Keratinocyte (primary cell): ENCODE data around the gene IL15. TPM values are rescaled to one million over a fixed set of nuclear protein-coding genes. Genes with fewer than 3 reads are reported as not detected.

Experiments used
- DNase-seq: peaks from one replicate; pipeline ENCODE4 v3.0.0-alpha.2; 2011; ENCODE audit warnings: low read depth, missing footprints, low spot score
- FAIRE-seq: peaks from 2 replicates; lab custom pipeline; 2011; peaks lifted over from hg19 to GRCh38; lab: Jason Lieb, UNC
- H2AFZ ChIP-seq: 2 replicates; pipeline ENCODE4 v1.6.0; 2012; ENCODE audit warnings: low read length, control low read depth, inconsistent platforms; ENCODE audit not compliant: control insufficient read depth
- H3K27ac ChIP-seq: 2 replicates; pipeline ENCODE4 v1.5.1; 2011; ENCODE audit warnings: low read length; ENCODE audit not compliant: control insufficient read depth, insufficient read depth
- H3K27me3 ChIP-seq: 3 replicates; pipeline ENCODE4 v1.6.0; 2011; ENCODE audit warnings: low read length; ENCODE audit not compliant: control insufficient read depth, insufficient read depth; ENCODE audit errors: extremely low read depth
- H3K36me3 ChIP-seq, 2 experiments: 2 replicates in 1 of 2; 3 replicates in 1 of 2; pipeline ENCODE4 v1.5.1; 2011; ENCODE audit warnings: low read length in 2 of 2, mild to moderate bottlenecking in 1 of 2; ENCODE audit not compliant: control insufficient read depth in 2 of 2, insufficient read depth in 2 of 2; ENCODE audit errors: extremely low read depth in 1 of 2
- H3K4me1 ChIP-seq: 3 replicates; pipeline ENCODE4 v1.5.1; 2011; ENCODE audit warnings: low read length; ENCODE audit not compliant: control insufficient read depth, insufficient read depth; ENCODE audit errors: extremely low read depth
- H3K4me2 ChIP-seq: 3 replicates; pipeline ENCODE4 v1.6.0; 2011; ENCODE audit warnings: low read depth, low read length; ENCODE audit not compliant: control insufficient read depth, insufficient read depth; ENCODE audit errors: extremely low read depth
- H3K4me3 ChIP-seq, 3 experiments: fragments of 200-600 bp in 1 of 3; sonication (generic) in 1 of 3; 2 replicates in 2 of 3; 3 replicates in 1 of 3; pipeline ENCODE4 v1.5.1; 2011 to 2016; ENCODE audit warnings: low read length in 3 of 3, mild to moderate bottlenecking in 3 of 3, control low read depth in 2 of 3, inconsistent platforms in 1 of 3, low read depth in 1 of 3, mixed read lengths in 1 of 3, mixed run types in 1 of 3, moderate library complexity in 1 of 3; ENCODE audit not compliant: control insufficient read depth in 2 of 3, insufficient read depth in 2 of 3; ENCODE audit errors: extremely low read depth in 1 of 3
- H3K79me2 ChIP-seq: 2 replicates; pipeline ENCODE4 v1.6.0; 2012; ENCODE audit warnings: low read length; ENCODE audit not compliant: control insufficient read depth, insufficient read depth
- H3K9ac ChIP-seq: 3 replicates; pipeline ENCODE4 v1.6.0; 2011; ENCODE audit warnings: low read length; ENCODE audit not compliant: control insufficient read depth, insufficient read depth; ENCODE audit errors: extremely low read depth
- H3K9me1 ChIP-seq: 3 replicates; pipeline ENCODE4 v1.6.0; 2011; ENCODE audit warnings: low read length; ENCODE audit not compliant: control insufficient read depth, insufficient read depth; ENCODE audit errors: extremely low read depth
- H3K9me3 ChIP-seq: 2 replicates; pipeline ENCODE4 v1.5.1; 2012; ENCODE audit warnings: low read depth, low read length; ENCODE audit not compliant: control insufficient read depth
- H4K20me1 ChIP-seq: 3 replicates; pipeline ENCODE4 v1.6.0; 2011; ENCODE audit warnings: low read length; ENCODE audit not compliant: control insufficient read depth, insufficient read depth; ENCODE audit errors: extremely low read depth
- EZH2 ChIP-seq: IDR thresholded peaks from one replicate; pipeline ENCODE4 v1.6.1; 2012; ENCODE audit warnings: inconsistent platforms, mild to moderate bottlenecking, low read length, moderate library complexity
- dilution Hi-C: fragments of 300-500 bp; cut with MboI; formaldehyde crosslinking; loops from one replicate; pipeline ENCODE4 v1.7.0; 2020; ENCODE audit warnings: low sequenced_read_pairs; ENCODE audit not compliant: extremely low pct_ligation_motif_present
- polyA plus RNA-seq, 5 experiments: library from polyadenylated mRNA; depleted of rRNA in 3 of 5; stranded (reverse) in 3 of 5; stranded (forward) in 1 of 5; unstranded in 1 of 5; fragments of >200 nt; gene quantifications; 1 replicate in 1 of 5; 2 replicates in 3 of 5; 3 replicates in 1 of 5; pipeline versions ENCODE4 v1.2.1 to v1.2.3, GENCODE V29; 2011 to 2012; ENCODE audit warnings: missing spikeins in 2 of 5, low read depth in 1 of 5, low replicate concordance in 1 of 5
- TF ChIP-seq, protein P1 (sequence below), 3 experiments: IDR thresholded peaks in 1 of 3; conservative IDR thresholded peaks in 1 of 3; optimal IDR thresholded peaks in 1 of 3; 2 replicates in 2 of 3; 3 replicates in 1 of 3; pipeline versions ENCODE3 to v1.5.1; 2011; ENCODE audit warnings: low read length in 3 of 3, mild to moderate bottlenecking in 3 of 3, moderate library complexity in 2 of 3, control low read depth in 1 of 3, inconsistent platforms in 1 of 3; ENCODE audit not compliant: insufficient read depth in 2 of 3; ENCODE audit errors: extremely low read depth in 1 of 3

IL15 gene
- polyA plus RNA-seq, 1 donor (not counting 4 experiments of a cell fraction or from before 2014, with no cell fraction given) = 1.4 TPM

DNA sequence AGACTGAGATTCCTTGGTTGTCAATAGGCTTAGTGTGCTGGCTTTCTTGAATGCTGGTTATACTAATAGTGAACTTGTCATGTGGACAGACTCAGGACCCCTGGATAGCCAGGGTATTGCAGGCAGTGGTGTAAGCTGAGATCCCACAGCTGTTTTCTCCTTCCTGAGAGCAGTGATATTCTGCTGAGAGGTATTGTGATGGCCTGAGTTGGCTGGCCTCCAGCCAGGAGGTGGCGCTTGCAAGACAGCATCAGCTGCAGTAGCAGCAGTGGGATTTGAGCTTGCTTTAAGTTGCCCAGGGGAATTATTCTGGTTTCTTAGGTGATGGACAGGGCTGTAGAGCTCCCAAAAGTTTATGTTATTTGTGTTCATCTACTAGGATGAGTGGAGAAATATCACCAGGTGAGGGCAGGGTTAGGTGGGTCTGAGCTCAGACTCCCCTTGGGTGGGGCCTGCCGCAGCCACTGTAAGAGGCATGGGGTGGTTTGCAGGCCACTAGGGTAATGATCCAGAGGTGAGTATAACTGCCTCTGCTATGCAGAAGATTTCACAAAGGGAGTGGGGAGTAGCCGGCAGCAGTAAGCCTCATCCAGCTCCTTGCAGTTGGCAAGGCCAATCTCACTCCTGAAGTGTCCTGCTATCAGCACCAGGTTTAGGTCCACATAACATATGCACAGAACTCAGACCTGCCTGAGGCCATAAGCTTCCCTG, 66.2 kb downstream of the IL15 start:
- dilution Hi-C loops = no loop called here
- Histone ChIP-seq H3K27ac (no peak overlapping the region), H3K9me3 (no peaks in the 10 kb centered on the region), H3K4me1 (no peaks in the 10 kb centered on the region), H3K79me2 (no peaks in the 10 kb centered on the region), H3K9me1 (no peaks in the 10 kb centered on the region), H4K20me1 (no peaks in the 10 kb centered on the region), H3K36me3 (no peaks in the 10 kb centered on the region), H3K27me3 (no peaks in the 10 kb centered on the region), H3K9ac (no peak overlapping the region), H2AFZ (no peak overlapping the region), H3K4me2 (no peak overlapping the region), H3K4me3 (no peak overlapping the region)
- DNase-seq (no peak), FAIRE-seq (no peak)
- TF ChIP-seq EZH2 = no peak
- TF ChIP-seq, protein P1, sequence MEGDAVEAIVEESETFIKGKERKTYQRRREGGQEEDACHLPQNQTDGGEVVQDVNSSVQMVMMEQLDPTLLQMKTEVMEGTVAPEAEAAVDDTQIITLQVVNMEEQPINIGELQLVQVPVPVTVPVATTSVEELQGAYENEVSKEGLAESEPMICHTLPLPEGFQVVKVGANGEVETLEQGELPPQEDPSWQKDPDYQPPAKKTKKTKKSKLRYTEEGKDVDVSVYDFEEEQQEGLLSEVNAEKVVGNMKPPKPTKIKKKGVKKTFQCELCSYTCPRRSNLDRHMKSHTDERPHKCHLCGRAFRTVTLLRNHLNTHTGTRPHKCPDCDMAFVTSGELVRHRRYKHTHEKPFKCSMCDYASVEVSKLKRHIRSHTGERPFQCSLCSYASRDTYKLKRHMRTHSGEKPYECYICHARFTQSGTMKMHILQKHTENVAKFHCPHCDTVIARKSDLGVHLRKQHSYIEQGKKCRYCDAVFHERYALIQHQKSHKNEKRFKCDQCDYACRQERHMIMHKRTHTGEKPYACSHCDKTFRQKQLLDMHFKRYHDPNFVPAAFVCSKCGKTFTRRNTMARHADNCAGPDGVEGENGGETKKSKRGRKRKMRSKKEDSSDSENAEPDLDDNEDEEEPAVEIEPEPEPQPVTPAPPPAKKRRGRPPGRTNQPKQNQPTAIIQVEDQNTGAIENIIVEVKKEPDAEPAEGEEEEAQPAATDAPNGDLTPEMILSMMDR (optimal IDR thresholded peaks at IDR 0.05 in 1 of 3, IDR thresholded peaks at IDR 0.05 in 1 of 3, conservative IDR thresholded peaks at IDR 0.05 in 1 of 3; ENCODE audit: extremely low read depth in 1 of 3, insufficient read depth in 2 of 3, low read length in 3 of 3) = peak in 2 of 3 experiments; percentile 4 to 33

DNA sequence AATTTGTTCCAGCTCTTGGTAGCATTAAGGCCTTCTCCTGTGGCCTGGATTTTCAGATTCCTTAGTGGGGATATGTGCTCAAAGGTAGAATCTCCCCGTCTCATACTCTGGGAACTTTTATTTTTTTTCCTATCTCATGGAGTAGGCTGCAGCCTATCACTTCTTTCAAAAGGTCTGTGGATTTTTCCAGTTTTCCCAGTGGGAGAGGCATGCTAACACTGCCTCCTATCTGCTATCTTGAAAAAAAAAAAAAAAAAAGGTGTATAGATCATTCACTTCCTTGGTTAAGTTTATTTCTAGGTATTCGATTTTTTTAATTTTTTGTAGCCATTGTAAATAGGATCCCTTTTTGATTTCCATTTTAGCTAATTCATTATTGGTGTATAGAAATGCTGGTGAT, 67.1 kb downstream of the IL15 start:
- no peaks in the 10 kb centered on the region for H3K9me3 ChIP-seq
- no peaks in the 10 kb centered on the region for H3K9me1 ChIP-seq
- no peak for DNase-seq
- no peak overlapping the region for H3K4me2 ChIP-seq
- dilution Hi-C loops = no loop called here
- H3K4me3 ChIP-seq = no peak overlapping the region
- H3K79me2 ChIP-seq = no peaks in the 10 kb centered on the region
- no peak for TF ChIP-seq EZH2
- TF ChIP-seq, protein P1 (optimal IDR thresholded peaks at IDR 0.05 in 1 of 3, IDR thresholded peaks at IDR 0.05 in 1 of 3, conservative IDR thresholded peaks at IDR 0.05 in 1 of 3; ENCODE audit: extremely low read depth in 1 of 3, insufficient read depth in 2 of 3, low read length in 3 of 3) = peak in 1 of 3 experiments; percentile 10
- no peak overlapping the region for H2AFZ ChIP-seq
- H4K20me1 ChIP-seq = no peaks in the 10 kb centered on the region
- no peak for FAIRE-seq
- H3K27me3 ChIP-seq = no peaks in the 10 kb centered on the region
- no peak overlapping the region for H3K27ac ChIP-seq
- no peaks in the 10 kb centered on the region for H3K4me1 ChIP-seq
- H3K36me3 ChIP-seq = no peaks in the 10 kb centered on the region
- no peak overlapping the region for H3K9ac ChIP-seq
